ENCODE measurements around the gene GOLGA3.

Gene GOLGA3

GRCh38 chr12:132834181-132834711 is 5.6 kb upstream of the GOLGA3 start:
- H3K9ac ChIP-seq (ENCODE audit: low read depth, low read length, poor library complexity, severe bottlenecking) = peak overlapping the region; percentile 15
- H3K4me1 ChIP-seq (ENCODE audit: insufficient read depth, low read length, poor library complexity, severe bottlenecking) = peaks cover 15% of the 10 kb centered on the region
- no peaks in the 10 kb centered on the region for H3K27me3 ChIP-seq (ENCODE audit: insufficient read depth, low read length, poor library complexity, severe bottlenecking)
- peak overlapping the region; percentile 63 for H3K4me2 ChIP-seq (ENCODE audit: low read depth, low read length, poor library complexity, severe bottlenecking)
- no peaks in the 10 kb centered on the region for H3K79me2 ChIP-seq (ENCODE audit: insufficient read depth, low read length)
- H3K9me2 ChIP-seq (replicated peaks; ENCODE audit: low read depth, low read length) = no peaks in the 10 kb centered on the region
- H3K4me3 ChIP-seq (ENCODE audit: low read length, poor library complexity, severe bottlenecking) = no peak overlapping the region
- H3K9me3 ChIP-seq (ENCODE audit: insufficient read depth, low read depth, low read length) = no peaks in the 10 kb centered on the region
- no peaks in the 10 kb centered on the region for H3F3A ChIP-seq (ENCODE audit: low read depth)
- H3K36me3 ChIP-seq (ENCODE audit: insufficient read depth, low read length) = no peaks in the 10 kb centered on the region
- no peaks in the 10 kb centered on the region for H4K20me1 ChIP-seq (ENCODE audit: insufficient read depth, low read length, poor library complexity, severe bottlenecking)
- TF ChIP-seq CTCF (conservative IDR thresholded peaks at IDR 0.05; ENCODE audit: low read length) (no peak), EZH2phosphoT487 (IDR thresholded peaks at IDR 0.05; ENCODE audit: borderline replicate concordance) (no peak)
- peak overlapping the region; percentile 42; the same call in 1 of the 2 replicates for H2AFZ ChIP-seq (ENCODE audit: low read length)

GRCh38 chr12:132833341-132833740 is 4.7 kb upstream of the GOLGA3 start:
- no peak for TF ChIP-seq EZH2phosphoT487 (IDR thresholded peaks at IDR 0.05; ENCODE audit: borderline replicate concordance)
- TF ChIP-seq CTCF (conservative IDR thresholded peaks at IDR 0.05; ENCODE audit: low read length) = no peak
- Histone ChIP-seq H3K4me2 (ENCODE audit: low read depth, low read length, poor library complexity, severe bottlenecking) (no peak overlapping the region), H3K9ac (ENCODE audit: low read depth, low read length, poor library complexity, severe bottlenecking) (no peak overlapping the region), H3K9me2 (replicated peaks; ENCODE audit: low read depth, low read length) (no peaks in the 10 kb centered on the region), H3K4me1 (ENCODE audit: insufficient read depth, low read length, poor library complexity, severe bottlenecking) (peaks cover 17% of the 10 kb centered on the region), H4K20me1 (ENCODE audit: insufficient read depth, low read length, poor library complexity, severe bottlenecking) (peaks cover 1% of the 10 kb centered on the region), H3F3A (ENCODE audit: low read depth) (no peaks in the 10 kb centered on the region), H3K79me2 (ENCODE audit: insufficient read depth, low read length) (peaks cover 1% of the 10 kb centered on the region; the same call in 1 of the 2 replicates), H3K9me3 (ENCODE audit: insufficient read depth, low read depth, low read length) (no peaks in the 10 kb centered on the region), H3K36me3 (ENCODE audit: insufficient read depth, low read length) (no peaks in the 10 kb centered on the region), H2AFZ (ENCODE audit: low read length) (no peak overlapping the region), H3K27me3 (ENCODE audit: insufficient read depth, low read length, poor library complexity, severe bottlenecking) (no peaks in the 10 kb centered on the region), H3K4me3 (ENCODE audit: low read length, poor library complexity, severe bottlenecking) (no peak overlapping the region)

GRCh38 chr12:132831771-132832170 is 3.1 kb upstream of the GOLGA3 start:
- Histone ChIP-seq H4K20me1 (ENCODE audit: insufficient read depth, low read length, poor library complexity, severe bottlenecking) (peaks cover 15% of the 10 kb centered on the region), H3K9me3 (ENCODE audit: insufficient read depth, low read depth, low read length) (no peaks in the 10 kb centered on the region), H2AFZ (ENCODE audit: low read length) (no peak overlapping the region), H3K4me1 (ENCODE audit: insufficient read depth, low read length, poor library complexity, severe bottlenecking) (peaks cover 27% of the 10 kb centered on the region), H3K9ac (ENCODE audit: low read depth, low read length, poor library complexity, severe bottlenecking) (no peak overlapping the region), H3K79me2 (ENCODE audit: insufficient read depth, low read length) (peaks cover 17% of the 10 kb centered on the region), H3F3A (ENCODE audit: low read depth) (no peaks in the 10 kb centered on the region), H3K4me3 (ENCODE audit: low read length, poor library complexity, severe bottlenecking) (no peak overlapping the region), H3K27me3 (ENCODE audit: insufficient read depth, low read length, poor library complexity, severe bottlenecking) (no peaks in the 10 kb centered on the region), H3K9me2 (replicated peaks; ENCODE audit: low read depth, low read length) (no peaks in the 10 kb centered on the region), H3K36me3 (ENCODE audit: insufficient read depth, low read length) (no peaks in the 10 kb centered on the region), H3K4me2 (ENCODE audit: low read depth, low read length, poor library complexity, severe bottlenecking) (no peak overlapping the region)
- TF ChIP-seq EZH2phosphoT487 (IDR thresholded peaks at IDR 0.05; ENCODE audit: borderline replicate concordance) = no peak
- no peak for TF ChIP-seq CTCF (conservative IDR thresholded peaks at IDR 0.05; ENCODE audit: low read length)

Measured in Loucy (cell line).